Effector CD8-positive, alpha-beta T cell (primary cell): ENCODE data around the gene STXBP5.

ENCODE experiments used
- DNase-seq: peaks from one replicate; lab custom pipeline; 2025; lab: John Stamatoyannopoulos, UW

The STXBP5 gene

DNA sequence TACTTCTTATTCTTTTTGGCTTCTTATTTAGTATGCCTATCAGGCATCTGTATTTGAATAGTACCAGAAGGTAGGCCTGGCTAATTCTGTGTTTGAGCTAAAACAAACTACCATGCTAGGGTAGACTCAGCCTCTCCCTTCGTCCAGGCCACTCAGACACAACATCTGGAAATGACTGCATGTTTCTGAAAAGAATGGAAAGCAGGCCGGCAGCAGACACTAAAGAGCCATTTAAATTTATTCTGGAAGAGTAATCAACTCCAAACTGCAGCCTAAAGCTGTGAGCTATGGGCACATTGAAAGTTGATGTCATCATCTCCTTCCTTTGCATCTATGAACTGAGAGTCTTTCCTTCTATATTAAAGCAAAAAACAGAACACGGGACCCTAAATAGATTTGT, 233.4 kb downstream of the STXBP5 start:
- no peak for DNase-seq

DNA sequence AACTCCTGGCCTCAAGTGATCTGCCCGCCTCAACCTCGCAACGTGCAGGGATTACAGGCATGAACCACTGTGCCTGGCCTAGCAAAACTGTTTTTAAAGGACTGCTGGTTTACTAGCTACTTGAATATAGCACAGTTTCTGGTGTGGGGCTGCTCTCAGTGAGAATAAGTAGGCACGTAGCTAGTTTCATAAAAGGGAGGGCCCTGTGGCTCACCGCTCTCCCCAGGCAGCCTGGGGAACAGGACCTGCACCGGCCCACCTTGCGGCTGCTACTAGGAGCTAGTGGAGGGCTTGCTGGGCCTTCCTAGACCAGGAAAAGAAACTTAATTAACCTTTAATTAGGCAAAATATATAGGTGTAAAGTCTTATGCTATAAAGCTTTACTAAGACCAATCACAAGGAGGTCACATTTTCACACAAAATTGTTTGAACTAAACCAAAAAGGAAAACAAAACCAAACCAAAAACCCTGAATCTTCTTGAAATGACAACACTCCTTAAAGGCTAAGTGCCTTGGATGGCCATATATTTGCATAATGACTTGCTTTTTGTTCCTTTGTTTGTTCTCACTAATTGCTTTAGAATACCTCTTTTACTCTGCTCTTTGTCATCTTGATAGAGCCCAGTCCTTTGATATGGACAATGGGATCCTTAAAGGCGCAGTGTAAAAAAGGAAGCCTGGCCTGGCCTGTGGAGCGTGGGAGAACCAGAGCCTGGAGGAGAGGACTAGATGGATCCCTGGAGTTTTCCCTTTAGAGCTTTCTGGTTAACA, 234.7 kb downstream of the STXBP5 start:
- DNase-seq = no peak
